Measurements from ENCODE around the gene MROH2A. TPM values are rescaled to one million over a fixed set of nuclear protein-coding genes. Genes with fewer than 3 reads are reported as not detected.
A peak's percentile ranks its signal among the peaks of the same experiment; 100 is the strongest.

MROH2A gene
- total and polyA plus RNA-seq, 7 experiments from 2014 or later = not detected

GRCh38 chr2:233836359-233836758 is 58.2 kb downstream of the MROH2A start:
- Histone ChIP-seq H3K27ac (ENCODE audit: low read depth, low read length) (no peak overlapping the region), H3K4me3 (ENCODE audit: low read length) (no peak overlapping the region), H3K9me3 (ENCODE audit: control insufficient read depth in 2 of 3, low read length in 3 of 3) (no peaks in the 10 kb centered on the region), H3K36me3 (ENCODE audit: control insufficient read depth in 2 of 3, insufficient read depth in 3 of 3, low read length in 3 of 3) (no peaks in the 10 kb centered on the region), H3K27me3 (ENCODE audit: control insufficient read depth in 2 of 2, insufficient read depth in 2 of 2, low read length in 2 of 2) (no peaks in the 10 kb centered on the region), H3K4me1 (ENCODE audit: control insufficient read depth in 2 of 2, insufficient read depth in 2 of 2, low read length in 2 of 2) (peaks cover 0 to 3% of the 10 kb centered on the region in 2 donors)
- ATAC-seq (no peak), DNase-seq (no peak)
- intact Hi-C loops (cut with micrococcal nuclease) = no loop called here
- Mint-ChIP-seq H3K4me1 (peaks cover 0 to 40% (median 0%) of the 10 kb centered on the region in 7 donors), H3K9me3 (peaks cover 0 to 3% (median 0%) of the 10 kb centered on the region in 11 donors), H3K36me3 (peaks cover 0 to 38% (median 0%) of the 10 kb centered on the region in 5 donors), H3K4me3 (no peak overlapping the region), H3K27ac (no peak overlapping the region), H3K27me3 (no peaks in the 10 kb centered on the region)
- CTCF ChIA-PET = no interaction called here
- POLR2A ChIA-PET = no interaction called here

GRCh38 chr2:233837694-233838229 is 59.6 kb downstream of the MROH2A start:
- Mint-ChIP-seq H3K4me3 (no peak overlapping the region), H3K9me3 (peaks cover 0 to 3% (median 0%) of the 10 kb centered on the region in 11 donors), H3K27me3 (no peaks in the 10 kb centered on the region), H3K36me3 (peaks cover 0 to 48% (median 0%) of the 10 kb centered on the region in 5 donors), H3K27ac (peak overlapping the region in 1 of 9 donors; percentile 60), H3K4me1 (peaks cover 0 to 51% (median 0%) of the 10 kb centered on the region in 7 donors)
- POLR2A ChIA-PET = no interaction called here
- H3K4me1 ChIP-seq (ENCODE audit: control insufficient read depth in 2 of 2, insufficient read depth in 2 of 2, low read length in 2 of 2) = peaks cover 0 to 3% of the 10 kb centered on the region in 2 donors
- H3K9me3 ChIP-seq (ENCODE audit: control insufficient read depth in 2 of 3, low read length in 3 of 3) = no peaks in the 10 kb centered on the region
- no peaks in the 10 kb centered on the region for H3K36me3 ChIP-seq (ENCODE audit: control insufficient read depth in 2 of 3, insufficient read depth in 3 of 3, low read length in 3 of 3)
- ATAC-seq (no peak), DNase-seq (no peak)
- H3K4me3 ChIP-seq (ENCODE audit: low read length) = no peak overlapping the region
- intact Hi-C loops (cut with micrococcal nuclease) = no loop called here
- no peaks in the 10 kb centered on the region for H3K27me3 ChIP-seq (ENCODE audit: control insufficient read depth in 2 of 2, insufficient read depth in 2 of 2, low read length in 2 of 2)
- CTCF ChIA-PET = no interaction called here
- no peak overlapping the region for H3K27ac ChIP-seq (ENCODE audit: low read depth, low read length)

- DNase-seq = no peak
- H3K36me3 ChIP-seq (ENCODE audit: control insufficient read depth in 2 of 3, insufficient read depth in 3 of 3, low read length in 3 of 3) = no peaks in the 10 kb centered on the region
- H3K4me3 Mint-ChIP-seq = peak overlapping the region in 1 of 10 donors; percentile 35
- no peak for ATAC-seq
- no peak overlapping the region for H3K27ac ChIP-seq (ENCODE audit: low read depth, low read length)
- H3K4me1 ChIP-seq (ENCODE audit: control insufficient read depth in 2 of 2, insufficient read depth in 2 of 2, low read length in 2 of 2) = peaks cover 0 to 3% of the 10 kb centered on the region in 2 donors
- intact Hi-C loops (cut with micrococcal nuclease) = no loop called here
- H3K4me3 ChIP-seq (ENCODE audit: low read length) = no peak overlapping the region
- ChIA-PET POLR2A (no interaction called here), CTCF (no interaction called here)
- peaks cover 0 to 49% (median 0%) of the 10 kb centered on the region in 5 donors for H3K36me3 Mint-ChIP-seq
- peak overlapping the region in 1 of 9 donors; percentile 60 for H3K27ac Mint-ChIP-seq
- peaks cover 0 to 3% (median 0%) of the 10 kb centered on the region in 11 donors for H3K9me3 Mint-ChIP-seq
- H3K4me1 Mint-ChIP-seq = peaks cover 0 to 52% (median 0%) of the 10 kb centered on the region in 7 donors
- H3K27me3 ChIP-seq (ENCODE audit: control insufficient read depth in 2 of 2, insufficient read depth in 2 of 2, low read length in 2 of 2) = no peaks in the 10 kb centered on the region
- H3K9me3 ChIP-seq (ENCODE audit: control insufficient read depth in 2 of 3, low read length in 3 of 3) = no peaks in the 10 kb centered on the region
- no peaks in the 10 kb centered on the region for H3K27me3 Mint-ChIP-seq
These were observed 60.1 kb downstream of the MROH2A start for GRCh38 chr2:233838251-233838650.

GRCh38 chr2:233838726-233839446 is 60.8 kb downstream of the MROH2A start:
- Histone ChIP-seq H3K9me3 (ENCODE audit: control insufficient read depth in 2 of 3, low read length in 3 of 3) (no peaks in the 10 kb centered on the region), H3K4me1 (ENCODE audit: control insufficient read depth in 2 of 2, insufficient read depth in 2 of 2, low read length in 2 of 2) (peaks cover 0 to 3% of the 10 kb centered on the region in 2 donors), H3K27ac (ENCODE audit: low read depth, low read length) (no peak overlapping the region), H3K4me3 (ENCODE audit: low read length) (no peak overlapping the region), H3K27me3 (ENCODE audit: control insufficient read depth in 2 of 2, insufficient read depth in 2 of 2, low read length in 2 of 2) (no peaks in the 10 kb centered on the region), H3K36me3 (ENCODE audit: control insufficient read depth in 2 of 3, insufficient read depth in 3 of 3, low read length in 3 of 3) (no peaks in the 10 kb centered on the region)
- H3K4me3 Mint-ChIP-seq = no peak overlapping the region
- intact Hi-C loops (cut with micrococcal nuclease) = no loop called here
- CTCF ChIA-PET = no interaction called here
- peak overlapping the region in 1 of 9 donors; percentile 60 for H3K27ac Mint-ChIP-seq
- DNase-seq (no peak), ATAC-seq (no peak)
- POLR2A ChIA-PET = no interaction called here
- no peaks in the 10 kb centered on the region for H3K27me3 Mint-ChIP-seq
- H3K9me3 Mint-ChIP-seq = peaks cover 0 to 3% (median 0%) of the 10 kb centered on the region in 11 donors
- H3K4me1 Mint-ChIP-seq = peaks cover 0 to 55% (median 0%) of the 10 kb centered on the region in 7 donors
- peaks cover 0 to 55% (median 0%) of the 10 kb centered on the region in 5 donors for H3K36me3 Mint-ChIP-seq

- Mint-ChIP-seq H3K4me1 (peaks cover 0 to 59% (median 0%) of the 10 kb centered on the region in 7 donors), H3K4me3 (no peak overlapping the region), H3K27me3 (no peaks in the 10 kb centered on the region), H3K36me3 (peaks cover 0 to 59% (median 0%) of the 10 kb centered on the region in 5 donors), H3K27ac (no peak overlapping the region), H3K9me3 (peaks cover 0 to 3% (median 0%) of the 10 kb centered on the region in 11 donors)
- Histone ChIP-seq H3K27ac (ENCODE audit: low read depth, low read length) (no peak overlapping the region), H3K27me3 (ENCODE audit: control insufficient read depth in 2 of 2, insufficient read depth in 2 of 2, low read length in 2 of 2) (no peaks in the 10 kb centered on the region), H3K9me3 (ENCODE audit: control insufficient read depth in 2 of 3, low read length in 3 of 3) (no peaks in the 10 kb centered on the region), H3K36me3 (ENCODE audit: control insufficient read depth in 2 of 3, insufficient read depth in 3 of 3, low read length in 3 of 3) (no peaks in the 10 kb centered on the region), H3K4me1 (ENCODE audit: control insufficient read depth in 2 of 2, insufficient read depth in 2 of 2, low read length in 2 of 2) (peaks cover 0 to 3% of the 10 kb centered on the region in 2 donors), H3K4me3 (ENCODE audit: low read length) (no peak overlapping the region)
- ATAC-seq (no peak), DNase-seq (no peak)
- ChIA-PET CTCF (no interaction called here), POLR2A (no interaction called here)
- intact Hi-C loops (cut with micrococcal nuclease) = no loop called here
These were observed 61.3 kb downstream of the MROH2A start for GRCh38 chr2:233839447-233839820.

- H3K27me3 ChIP-seq (ENCODE audit: control insufficient read depth in 2 of 2, insufficient read depth in 2 of 2, low read length in 2 of 2) = no peaks in the 10 kb centered on the region
- ChIA-PET POLR2A (no interaction called here), CTCF (no interaction called here)
- Mint-ChIP-seq H3K4me1 (peaks cover 0 to 54% (median 0%) of the 10 kb centered on the region in 7 donors), H3K27me3 (no peaks in the 10 kb centered on the region), H3K9me3 (peaks cover 0 to 1% (median 0%) of the 10 kb centered on the region in 11 donors), H3K27ac (peak overlapping the region in 1 of 9 donors; percentile 51), H3K4me3 (peak overlapping the region in 1 of 10 donors; percentile 2), H3K36me3 (peaks cover 0 to 54% (median 0%) of the 10 kb centered on the region in 5 donors)
- ATAC-seq = no peak
- H3K4me1 ChIP-seq (ENCODE audit: control insufficient read depth in 2 of 2, insufficient read depth in 2 of 2, low read length in 2 of 2) = peaks cover 0 to 3% of the 10 kb centered on the region in 2 donors
- no peak for DNase-seq
- H3K36me3 ChIP-seq (ENCODE audit: control insufficient read depth in 2 of 3, insufficient read depth in 3 of 3, low read length in 3 of 3) = no peaks in the 10 kb centered on the region
- H3K27ac ChIP-seq (ENCODE audit: low read depth, low read length) = no peak overlapping the region
- intact Hi-C loops (cut with micrococcal nuclease) = no loop called here
- no peaks in the 10 kb centered on the region for H3K9me3 ChIP-seq (ENCODE audit: control insufficient read depth in 2 of 3, low read length in 3 of 3)
- no peak overlapping the region for H3K4me3 ChIP-seq (ENCODE audit: low read length)
These were observed 62.4 kb downstream of the MROH2A start for GRCh38 chr2:233840520-233840919.
